Effector memory CD8-positive, alpha-beta T cell (primary cell): ENCODE data around the gene POLA2.

Experiments used
- ATAC-seq: fragments of 150-1000 bp; cut with Tn5 transposase; replicated peaks from 2 replicates; pipeline ENCODE4 v1.10.0; 2021; ENCODE audit warnings: mild to moderate bottlenecking, moderate library complexity
- DNase-seq, 3 experiments: peaks; one replicate each; pipeline ENCODE4 v3.0.0; 2021
- H3K27ac Mint-ChIP-seq, 2 donors: one replicate each; pipeline ENCODE4 v1.8.0; 2022; ENCODE audit warnings: mild to moderate bottlenecking in 2 of 2, mixed read lengths in 2 of 2, moderate library complexity in 2 of 2
- H3K27me3 Mint-ChIP-seq, 2 donors: one replicate each; pipeline ENCODE4 v1.8.0; 2022; ENCODE audit warnings: mixed read lengths in 2 of 2
- H3K36me3 Mint-ChIP-seq: one replicate; pipeline ENCODE4 v1.8.0; 2022; ENCODE audit warnings: mild to moderate bottlenecking, moderate library complexity, mixed read lengths; ENCODE audit not compliant: insufficient read depth
- H3K4me1 Mint-ChIP-seq, 2 donors: one replicate each; pipeline ENCODE4 v1.8.0; 2022; ENCODE audit warnings: low read depth in 2 of 2, mixed read lengths in 2 of 2
- H3K4me3 Mint-ChIP-seq, 2 donors: one replicate each; pipeline ENCODE4 v1.8.0; 2022; ENCODE audit warnings: mild to moderate bottlenecking in 2 of 2, mixed read lengths in 2 of 2, moderate library complexity in 2 of 2
- H3K9me3 Mint-ChIP-seq, 2 donors: one replicate each; pipeline ENCODE4 v1.8.0; 2022; ENCODE audit warnings: mixed read lengths in 2 of 2

POLA2 gene

GRCh38 chr11:65311170-65311678, 49.5 kb downstream of the POLA2 start:
- no peaks in the 10 kb centered on the region for H3K9me3 Mint-ChIP-seq
- H3K36me3 Mint-ChIP-seq: peaks cover 6% of the 10 kb centered on the region
- peaks cover 8 to 10% of the 10 kb centered on the region in 2 donors for H3K4me1 Mint-ChIP-seq
- no peak overlapping the region for H3K27ac Mint-ChIP-seq
- no peak overlapping the region for H3K4me3 Mint-ChIP-seq
- peaks cover 0 to 11% of the 10 kb centered on the region in 2 donors for H3K27me3 Mint-ChIP-seq
- ATAC-seq: no peak
- DNase-seq: no peak

- DNase-seq: peak; percentile 32 to 50 (median 47)
- Mint-ChIP-seq H3K4me3 (peak within 1 kb of the TSS; percentile 74), H3K9me3 (no peaks in the 10 kb centered on the region), H3K36me3 (peaks cover 6% of the 10 kb centered on the region), H3K27ac (peak within 1 kb of the TSS in 1 of 2 donors; percentile 24), H3K4me1 (peaks cover 8 to 10% of the 10 kb centered on the region in 2 donors), H3K27me3 (peaks cover 0 to 11% of the 10 kb centered on the region in 2 donors)
- ATAC-seq: peak; percentile 82
Measured at GRCh38 chr11:65314501-65315203, 52.9 kb downstream of the POLA2 start, which contains the start of gene CDC42EP2. CDC42EP2 (plus strand) TSS chr11:65314866; CDS start chr11:65320899, 6,033 bp downstream.

GRCh38 chr11:65315204-65315865, 53.6 kb downstream of the POLA2 start:
- H3K4me3 Mint-ChIP-seq: peak overlapping the region; percentile 74
- peaks cover 6% of the 10 kb centered on the region for H3K36me3 Mint-ChIP-seq
- ATAC-seq: peak; percentile 73
- H3K27me3 Mint-ChIP-seq: peaks cover 0 to 11% of the 10 kb centered on the region in 2 donors
- H3K4me1 Mint-ChIP-seq: peaks cover 8 to 10% of the 10 kb centered on the region in 2 donors
- peak; percentile 71 to 76 (median 73) for DNase-seq
- no peaks in the 10 kb centered on the region for H3K9me3 Mint-ChIP-seq
- no peak overlapping the region for H3K27ac Mint-ChIP-seq

GRCh38 chr11:65315866-65316226, 54.1 kb downstream of the POLA2 start:
- no peak for DNase-seq
- H3K4me3 Mint-ChIP-seq: peak overlapping the region; percentile 74
- peaks cover 6% of the 10 kb centered on the region for H3K36me3 Mint-ChIP-seq
- H3K4me1 Mint-ChIP-seq: peaks cover 8 to 10% of the 10 kb centered on the region in 2 donors
- peak; percentile 6 for ATAC-seq
- no peak overlapping the region for H3K27ac Mint-ChIP-seq
- no peaks in the 10 kb centered on the region for H3K9me3 Mint-ChIP-seq
- peaks cover 0 to 11% of the 10 kb centered on the region in 2 donors for H3K27me3 Mint-ChIP-seq

- Mint-ChIP-seq H3K9me3 (no peaks in the 10 kb centered on the region), H3K36me3 (peaks cover 6% of the 10 kb centered on the region), H3K4me3 (peak overlapping the region in 1 of 2 donors; percentile 74), H3K27ac (no peak overlapping the region), H3K27me3 (peaks cover 0 to 15% of the 10 kb centered on the region in 2 donors), H3K4me1 (peaks cover 8 to 10% of the 10 kb centered on the region in 2 donors)
- DNase-seq (no peak), ATAC-seq (no peak)
Measured at GRCh38 chr11:65316227-65317024, 54.7 kb downstream of the POLA2 start.

- Mint-ChIP-seq H3K36me3 (peaks cover 6% of the 10 kb centered on the region), H3K4me1 (peaks cover 8 to 10% of the 10 kb centered on the region in 2 donors), H3K27ac (no peak overlapping the region), H3K9me3 (no peaks in the 10 kb centered on the region), H3K27me3 (peaks cover 1 to 23% of the 10 kb centered on the region in 2 donors), H3K4me3 (peak overlapping the region in 1 of 2 donors; percentile 74)
- DNase-seq: no peak
- no peak for ATAC-seq
Measured at GRCh38 chr11:65317025-65317786, 55.4 kb downstream of the POLA2 start.

GRCh38 chr11:65320386-65321075, 58.8 kb downstream of the POLA2 start:
- Mint-ChIP-seq H3K4me1 (peaks cover 3 to 4% of the 10 kb centered on the region in 2 donors), H3K27ac (no peak overlapping the region), H3K27me3 (peaks cover 16 to 32% of the 10 kb centered on the region in 2 donors), H3K36me3 (no peaks in the 10 kb centered on the region), H3K4me3 (no peak overlapping the region), H3K9me3 (no peaks in the 10 kb centered on the region)
- ATAC-seq (no peak), DNase-seq (no peak)

GRCh38 chr11:65321076-65321475, 59.3 kb downstream of the POLA2 start:
- H3K4me3 Mint-ChIP-seq: no peak overlapping the region
- no peak for DNase-seq
- no peaks in the 10 kb centered on the region for H3K4me1 Mint-ChIP-seq
- peaks cover 18 to 36% of the 10 kb centered on the region in 2 donors for H3K27me3 Mint-ChIP-seq
- no peaks in the 10 kb centered on the region for H3K36me3 Mint-ChIP-seq
- H3K27ac Mint-ChIP-seq: no peak overlapping the region
- no peaks in the 10 kb centered on the region for H3K9me3 Mint-ChIP-seq
- ATAC-seq: no peak

GRCh38 chr11:65321828-65322485, 60.2 kb downstream of the POLA2 start:
- H3K27ac Mint-ChIP-seq: no peak overlapping the region
- DNase-seq (no peak), ATAC-seq (no peak)
- peaks cover 18 to 36% of the 10 kb centered on the region in 2 donors for H3K27me3 Mint-ChIP-seq
- H3K4me1 Mint-ChIP-seq: no peaks in the 10 kb centered on the region
- H3K4me3 Mint-ChIP-seq: no peak overlapping the region
- no peaks in the 10 kb centered on the region for H3K9me3 Mint-ChIP-seq
- H3K36me3 Mint-ChIP-seq: no peaks in the 10 kb centered on the region

GRCh38 chr11:65323813-65324212, 62.1 kb downstream of the POLA2 start:
- no peak overlapping the region for H3K4me3 Mint-ChIP-seq
- no peaks in the 10 kb centered on the region for H3K4me1 Mint-ChIP-seq
- H3K36me3 Mint-ChIP-seq: no peaks in the 10 kb centered on the region
- H3K27ac Mint-ChIP-seq: no peak overlapping the region
- ATAC-seq (no peak), DNase-seq (no peak)
- H3K9me3 Mint-ChIP-seq: no peaks in the 10 kb centered on the region
- H3K27me3 Mint-ChIP-seq: peaks cover 18 to 36% of the 10 kb centered on the region in 2 donors

GRCh38 chr11:65325435-65325834, 63.7 kb downstream of the POLA2 start:
- Mint-ChIP-seq H3K4me1 (peaks cover 3 to 5% of the 10 kb centered on the region in 2 donors), H3K27ac (no peak overlapping the region), H3K9me3 (no peaks in the 10 kb centered on the region), H3K36me3 (no peaks in the 10 kb centered on the region), H3K27me3 (peaks cover 18 to 36% of the 10 kb centered on the region in 2 donors), H3K4me3 (no peak overlapping the region)
- no peak for DNase-seq
- ATAC-seq: no peak

GRCh38 chr11:65327021-65327420, 65.3 kb downstream of the POLA2 start:
- H3K36me3 Mint-ChIP-seq: no peaks in the 10 kb centered on the region
- no peak for DNase-seq

More at GRCh38 chr11:65327021-65327420, 65.3 kb downstream of the POLA2 start:
- H3K9me3 Mint-ChIP-seq: no peaks in the 10 kb centered on the region
- no peak overlapping the region for H3K4me3 Mint-ChIP-seq
- H3K27ac Mint-ChIP-seq: no peak overlapping the region
- H3K27me3 Mint-ChIP-seq: peaks cover 18 to 26% of the 10 kb centered on the region in 2 donors
- peaks cover 3 to 5% of the 10 kb centered on the region in 2 donors for H3K4me1 Mint-ChIP-seq
- no peak for ATAC-seq
